ENCODE data around the gene PRR16.

The PRR16 gene

GRCh38 chr5:120703918-120704587 is 240.0 kb downstream of the PRR16 start:
- DNase-seq (ENCODE audit: low spot score) = no peak
- in situ Hi-C loops (cut with MboI; ENCODE audit: low pct_unique_long_range_greater_than_20kb, low sequenced_read_pairs, unreplicated experiment) = no loop called here
- TF ChIP-seq, protein P1, sequence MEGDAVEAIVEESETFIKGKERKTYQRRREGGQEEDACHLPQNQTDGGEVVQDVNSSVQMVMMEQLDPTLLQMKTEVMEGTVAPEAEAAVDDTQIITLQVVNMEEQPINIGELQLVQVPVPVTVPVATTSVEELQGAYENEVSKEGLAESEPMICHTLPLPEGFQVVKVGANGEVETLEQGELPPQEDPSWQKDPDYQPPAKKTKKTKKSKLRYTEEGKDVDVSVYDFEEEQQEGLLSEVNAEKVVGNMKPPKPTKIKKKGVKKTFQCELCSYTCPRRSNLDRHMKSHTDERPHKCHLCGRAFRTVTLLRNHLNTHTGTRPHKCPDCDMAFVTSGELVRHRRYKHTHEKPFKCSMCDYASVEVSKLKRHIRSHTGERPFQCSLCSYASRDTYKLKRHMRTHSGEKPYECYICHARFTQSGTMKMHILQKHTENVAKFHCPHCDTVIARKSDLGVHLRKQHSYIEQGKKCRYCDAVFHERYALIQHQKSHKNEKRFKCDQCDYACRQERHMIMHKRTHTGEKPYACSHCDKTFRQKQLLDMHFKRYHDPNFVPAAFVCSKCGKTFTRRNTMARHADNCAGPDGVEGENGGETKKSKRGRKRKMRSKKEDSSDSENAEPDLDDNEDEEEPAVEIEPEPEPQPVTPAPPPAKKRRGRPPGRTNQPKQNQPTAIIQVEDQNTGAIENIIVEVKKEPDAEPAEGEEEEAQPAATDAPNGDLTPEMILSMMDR (IDR thresholded peaks at IDR 0.05; ENCODE audit: extremely low read depth, insufficient read depth, missing control alignments) = no peak

GRCh38 chr5:120706877-120707276 is 242.8 kb downstream of the PRR16 start:
- in situ Hi-C loops (cut with MboI; ENCODE audit: low pct_unique_long_range_greater_than_20kb, low sequenced_read_pairs, unreplicated experiment) = no loop called here
- DNase-seq (ENCODE audit: low spot score) = no peak
- TF ChIP-seq, protein P1 (IDR thresholded peaks at IDR 0.05; ENCODE audit: extremely low read depth, insufficient read depth, missing control alignments) = no peak

GRCh38 chr5:120717381-120717780 is 253.3 kb downstream of the PRR16 start:
- in situ Hi-C loops (cut with MboI; ENCODE audit: low pct_unique_long_range_greater_than_20kb, low sequenced_read_pairs, unreplicated experiment) = no loop called here
- no peak for DNase-seq (ENCODE audit: low spot score)
- TF ChIP-seq, protein P1 (IDR thresholded peaks at IDR 0.05; ENCODE audit: extremely low read depth, insufficient read depth, missing control alignments) = no peak

DNA sequence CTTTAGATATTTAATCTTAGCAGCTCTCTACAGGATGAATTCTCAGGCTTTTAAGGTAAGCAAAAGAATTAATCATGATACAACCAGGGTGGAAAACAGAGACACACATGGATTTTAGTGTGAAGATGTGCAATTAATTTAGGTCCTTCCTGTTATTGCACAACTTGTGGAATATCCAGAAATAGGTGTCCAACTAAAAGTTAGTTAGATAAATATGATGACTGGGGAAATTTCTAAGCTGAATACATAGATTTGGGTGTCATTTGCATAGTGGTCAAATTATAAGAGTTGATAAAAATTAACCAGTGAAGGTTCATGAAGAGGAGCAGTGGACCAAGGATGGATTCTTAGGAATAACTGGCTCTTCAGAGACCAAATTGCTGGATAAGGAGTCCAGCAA is 266.1 kb downstream of the PRR16 start:
- in situ Hi-C loops (cut with MboI; ENCODE audit: low pct_unique_long_range_greater_than_20kb, low sequenced_read_pairs, unreplicated experiment) = no loop called here
- TF ChIP-seq, protein P1 (IDR thresholded peaks at IDR 0.05; ENCODE audit: extremely low read depth, insufficient read depth, missing control alignments) = no peak

GRCh38 chr5:120734033-120734432 is 269.9 kb downstream of the PRR16 start:
- in situ Hi-C loops (cut with MboI; ENCODE audit: low pct_unique_long_range_greater_than_20kb, low sequenced_read_pairs, unreplicated experiment) = no loop called here
- DNase-seq (ENCODE audit: low spot score) = no peak
- TF ChIP-seq, protein P1 (IDR thresholded peaks at IDR 0.05; ENCODE audit: extremely low read depth, insufficient read depth, missing control alignments) = no peak

More for the DNA sequence above, 266.1 kb downstream of the PRR16 start:
- DNase-seq (ENCODE audit: low spot score) = no peak

- in situ Hi-C loops (cut with MboI; ENCODE audit: low pct_unique_long_range_greater_than_20kb, low sequenced_read_pairs, unreplicated experiment) = no loop called here
- no peak for DNase-seq (ENCODE audit: low spot score)
- TF ChIP-seq, protein P1 (IDR thresholded peaks at IDR 0.05; ENCODE audit: extremely low read depth, insufficient read depth, missing control alignments) = no peak
Measured at GRCh38 chr5:120735076-120735475, 271.0 kb downstream of the PRR16 start.
